ENCODE results near the gene LYRM7.
"Not testable (repeated sequence)": the region's sequence is repeated elsewhere in the genome, so short reads cannot be mapped to it uniquely, and the experiment has no call there.

Gene LYRM7

DNA sequence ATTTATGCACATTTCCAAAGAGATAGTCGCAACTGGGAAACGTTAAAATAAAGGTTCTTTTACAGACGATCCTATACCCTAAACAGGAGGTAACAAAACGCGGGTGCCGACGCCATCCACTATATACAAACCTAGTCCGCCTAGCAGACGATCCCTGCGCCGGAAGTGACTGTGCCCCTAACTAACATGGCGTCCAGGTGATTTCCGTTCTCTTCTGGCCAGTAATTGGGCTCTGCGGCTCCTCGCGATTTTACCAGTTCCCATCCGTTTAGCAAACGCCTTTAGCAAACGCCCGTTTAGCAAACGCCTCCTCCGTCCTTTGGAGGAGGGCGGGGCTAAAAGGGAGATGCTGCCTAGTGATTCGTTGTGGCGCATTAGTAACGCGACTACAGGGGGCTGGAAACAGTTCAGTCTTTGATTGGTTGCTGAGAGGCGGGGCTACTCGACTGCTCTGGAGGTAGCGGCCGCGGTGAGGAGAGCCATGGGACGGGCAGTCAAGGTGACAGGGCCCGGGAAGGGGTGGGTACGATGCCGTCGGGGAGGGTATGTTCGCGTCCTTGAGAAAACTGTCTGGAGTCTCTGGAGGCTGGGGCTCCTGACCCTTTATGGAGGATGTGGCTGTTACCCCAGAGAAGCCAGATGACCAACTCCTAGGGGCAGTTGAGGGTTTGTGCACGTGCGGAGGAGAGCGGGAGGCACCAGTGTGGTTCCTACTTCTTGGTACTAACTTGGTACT lies at the start of gene LYRM7:
TSS of gene LYRM7 (plus strand) at position 405 of the 736 bp plus-strand sequence. CDS start at position 482, 77 bp downstream.
- peak; percentile 90 for DNase-seq

DNA sequence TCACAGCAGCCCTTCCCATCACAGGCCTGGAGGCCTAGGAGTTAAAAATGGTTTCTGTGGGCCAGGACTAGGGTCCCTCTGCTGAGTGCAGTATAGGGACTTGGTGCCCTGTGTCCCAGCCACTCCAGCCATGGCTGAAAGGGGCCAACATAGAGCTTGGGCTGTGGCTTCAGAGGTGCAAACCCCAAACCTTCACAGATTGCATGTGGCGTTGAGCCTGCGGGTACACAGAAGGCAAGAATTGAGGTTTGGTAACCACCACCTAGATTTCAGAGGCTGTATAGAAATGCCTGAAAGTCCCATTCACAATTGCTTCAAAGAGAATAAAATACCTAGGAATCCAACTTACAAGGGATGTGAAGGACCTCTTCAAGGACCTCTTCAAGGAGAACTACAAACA lies 43.5 kb upstream of the LYRM7 start:
- DNase-seq = not testable (repeated sequence)

DNA sequence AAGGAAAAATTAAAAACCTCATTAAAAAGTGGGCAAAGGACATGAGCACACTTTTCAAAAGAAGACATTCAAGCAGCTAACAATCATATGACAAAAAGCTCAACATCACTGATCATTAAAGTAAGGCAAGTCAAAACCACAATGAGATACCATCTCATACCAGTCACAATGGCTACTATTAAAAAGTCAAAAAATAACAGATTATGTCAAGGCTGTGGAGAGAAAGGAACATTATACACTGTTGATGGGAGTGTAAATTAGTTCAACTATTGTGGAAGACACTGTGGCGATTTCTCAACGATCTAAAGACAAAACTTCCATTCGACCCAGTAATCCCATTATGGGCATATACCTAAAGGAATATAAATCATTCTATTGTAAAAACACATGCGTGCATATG lies 41.4 kb upstream of the LYRM7 start:
- DNase-seq = no peak

- not testable (repeated sequence) for DNase-seq
These were observed 37.7 kb upstream of the LYRM7 start for GRCh38 chr5:131133091-131133490.

GRCh38 chr5:131138406-131138805 lies 32.3 kb upstream of the LYRM7 start:
- not testable (repeated sequence) for DNase-seq

DNA sequence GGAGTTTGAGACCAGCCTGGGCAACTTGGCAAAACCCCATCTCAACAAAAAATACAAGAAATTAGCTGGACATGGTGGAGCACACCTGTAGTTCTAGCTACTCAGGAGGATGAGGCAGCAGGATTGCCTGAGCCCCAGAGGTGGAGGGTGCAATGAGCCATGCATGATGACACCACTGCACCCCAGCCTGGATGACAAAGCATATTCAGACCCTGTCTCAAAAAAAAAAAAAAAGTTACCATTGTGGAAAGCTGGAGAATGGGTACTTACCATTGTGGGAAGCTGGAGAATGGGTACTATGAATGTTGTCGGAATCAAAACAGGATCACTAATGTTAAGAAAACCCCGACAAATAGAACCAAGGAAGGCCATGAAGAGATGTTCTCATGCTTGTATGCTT lies 31.4 kb upstream of the LYRM7 start:
- DNase-seq = no peak

DNA sequence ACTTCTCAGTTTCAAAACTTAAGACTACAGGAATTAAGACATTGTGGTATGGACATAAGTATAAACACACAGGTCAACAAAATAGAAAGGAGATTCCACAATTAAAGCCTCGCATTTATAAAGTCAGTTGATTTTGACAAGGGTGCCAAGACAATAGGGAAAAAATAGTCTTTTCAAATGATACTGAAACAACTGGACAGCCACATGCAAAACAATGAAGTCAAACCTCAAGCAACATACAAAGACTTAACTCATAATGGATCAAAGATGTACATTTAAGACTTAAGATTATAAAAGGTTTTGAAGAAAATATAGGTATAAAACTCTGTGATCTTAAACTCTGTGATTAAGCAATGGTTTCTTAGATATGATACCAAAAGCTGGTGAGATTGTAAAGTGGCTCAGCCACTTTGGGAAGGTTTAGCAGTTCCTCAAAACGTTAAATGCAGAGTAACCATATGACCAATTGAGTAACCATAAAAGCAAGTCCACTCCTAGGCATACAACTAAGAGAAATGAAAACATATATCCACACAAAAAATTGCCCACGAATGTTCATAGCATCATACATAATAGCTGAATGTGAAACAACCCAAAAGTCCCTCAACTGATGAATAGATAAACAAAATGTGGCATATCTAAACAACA lies 27.6 kb upstream of the LYRM7 start:
- no peak for DNase-seq

DNA sequence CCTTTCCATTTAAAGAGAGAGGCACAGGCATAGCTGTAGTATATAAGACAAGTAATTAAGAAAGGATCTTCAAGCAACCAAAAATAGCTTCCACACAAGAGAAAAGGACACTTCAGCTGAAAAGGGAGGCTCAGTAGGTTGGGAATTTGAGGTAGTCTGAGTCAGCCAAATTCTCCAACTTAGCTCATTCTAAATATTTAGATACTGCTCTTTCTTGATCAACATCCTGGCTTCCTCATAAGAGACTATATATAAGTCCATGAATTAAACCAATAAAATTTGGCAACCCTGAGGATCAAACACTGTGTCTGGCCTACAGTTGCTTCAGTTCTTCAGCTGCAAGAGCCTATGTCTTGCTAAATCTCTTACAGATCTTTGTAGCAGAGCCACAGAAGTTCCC lies 23.5 kb upstream of the LYRM7 start:
- no peak for DNase-seq

GRCh38 chr5:131148835-131149234 lies 21.9 kb upstream of the LYRM7 start:
- DNase-seq = no peak

DNA sequence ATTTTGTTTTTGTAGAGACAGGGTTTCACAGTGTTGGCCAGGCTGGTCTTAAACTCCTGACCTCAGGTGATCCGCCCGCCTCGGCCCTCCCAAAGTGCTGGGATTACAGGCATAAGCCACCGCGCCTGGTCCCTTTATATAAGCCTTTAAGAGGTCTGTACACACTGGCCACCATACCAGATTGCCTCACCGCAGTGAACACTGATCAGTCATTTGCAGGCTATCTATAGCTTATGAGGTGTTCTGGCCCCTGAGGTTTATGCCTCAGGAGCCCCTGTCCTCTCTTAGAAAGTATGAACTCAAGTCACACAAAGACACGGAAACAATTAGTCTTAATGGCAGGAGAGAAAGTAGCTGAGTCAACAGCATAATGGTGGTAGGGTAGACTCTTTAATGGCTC lies 20.3 kb upstream of the LYRM7 start:
- DNase-seq = no peak

DNA sequence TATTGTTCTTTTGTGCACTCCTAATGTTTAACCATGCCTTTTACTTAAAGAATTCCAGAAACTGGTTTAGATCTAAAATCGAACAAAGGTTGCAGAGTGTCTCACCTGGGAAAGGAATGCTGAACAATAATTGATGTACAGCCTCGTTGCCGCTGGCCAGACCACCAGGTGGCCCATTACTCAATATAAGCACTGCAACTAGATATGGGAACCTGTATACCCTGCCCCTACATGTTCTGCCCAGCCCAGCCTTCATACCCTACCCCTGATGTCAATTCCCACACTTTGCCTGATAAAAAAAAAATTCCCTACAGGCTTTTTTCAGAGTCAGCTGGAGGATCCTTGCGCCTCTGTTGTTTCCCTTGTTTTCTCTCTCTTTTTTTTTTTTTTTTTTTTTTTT lies 19.5 kb upstream of the LYRM7 start:
- DNase-seq = no peak

GRCh38 chr5:131156385-131156784 lies 14.4 kb upstream of the LYRM7 start:
- DNase-seq = no peak

GRCh38 chr5:131156957-131157356 lies 13.8 kb upstream of the LYRM7 start:
- no peak for DNase-seq

DNA sequence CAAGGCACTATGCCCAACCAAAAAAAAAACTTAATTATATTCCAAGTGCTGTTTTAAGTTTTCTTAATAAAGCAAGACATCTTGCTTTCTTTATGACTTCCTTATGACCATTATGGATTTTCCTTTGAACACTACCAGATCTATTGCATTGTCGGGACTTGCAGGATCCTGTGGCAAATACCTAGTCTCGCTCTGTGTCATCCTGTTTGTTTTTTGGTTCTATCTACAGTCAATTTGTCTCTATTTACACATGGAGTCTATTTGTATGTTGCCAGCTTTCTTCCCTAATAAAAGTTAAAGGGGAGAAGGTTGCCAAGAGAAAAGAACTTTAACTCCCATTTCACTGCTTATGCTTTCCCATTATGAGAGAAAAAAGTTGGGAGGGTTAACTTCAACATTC lies 10.6 kb upstream of the LYRM7 start:
- no peak for DNase-seq

DNA sequence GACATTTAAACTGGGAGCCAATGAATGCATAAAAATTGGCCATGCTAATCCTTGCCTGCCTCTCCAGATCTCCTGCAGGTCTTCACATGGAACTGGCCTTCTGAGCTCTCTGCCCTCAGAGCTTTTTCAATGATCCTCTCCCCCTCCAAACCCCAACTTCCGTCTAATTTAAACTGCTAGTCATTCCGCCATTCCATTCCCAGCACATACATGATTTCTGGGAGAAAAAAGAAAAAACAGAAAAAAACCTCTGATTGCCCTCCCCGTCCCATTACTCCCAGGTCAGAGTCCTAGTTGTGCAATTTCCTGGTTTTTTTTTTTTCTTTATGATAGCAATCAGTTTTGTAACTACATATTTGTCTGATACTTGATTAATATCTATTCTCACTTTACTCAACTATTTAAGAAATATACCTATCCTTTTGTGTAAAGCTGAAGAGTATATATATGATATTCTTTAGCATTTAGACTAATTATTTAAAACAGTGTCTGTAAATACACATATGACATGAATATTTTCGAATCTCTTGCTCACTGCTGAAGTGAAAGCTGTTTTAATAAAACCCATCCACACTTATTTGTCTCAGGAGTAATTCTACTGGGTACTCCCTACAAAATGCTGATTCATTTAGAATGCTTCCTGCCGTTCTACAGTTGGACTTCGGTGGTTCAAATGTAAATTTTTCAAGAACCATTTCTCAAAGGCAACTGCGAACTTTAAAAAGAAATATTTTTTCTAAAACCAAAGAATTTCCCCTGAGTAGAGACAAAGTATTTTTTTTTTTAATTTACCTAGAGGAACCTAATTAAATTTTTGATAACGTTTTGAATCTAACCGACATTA lies 7.2 kb upstream of the LYRM7 start:
- no peak for DNase-seq

DNA sequence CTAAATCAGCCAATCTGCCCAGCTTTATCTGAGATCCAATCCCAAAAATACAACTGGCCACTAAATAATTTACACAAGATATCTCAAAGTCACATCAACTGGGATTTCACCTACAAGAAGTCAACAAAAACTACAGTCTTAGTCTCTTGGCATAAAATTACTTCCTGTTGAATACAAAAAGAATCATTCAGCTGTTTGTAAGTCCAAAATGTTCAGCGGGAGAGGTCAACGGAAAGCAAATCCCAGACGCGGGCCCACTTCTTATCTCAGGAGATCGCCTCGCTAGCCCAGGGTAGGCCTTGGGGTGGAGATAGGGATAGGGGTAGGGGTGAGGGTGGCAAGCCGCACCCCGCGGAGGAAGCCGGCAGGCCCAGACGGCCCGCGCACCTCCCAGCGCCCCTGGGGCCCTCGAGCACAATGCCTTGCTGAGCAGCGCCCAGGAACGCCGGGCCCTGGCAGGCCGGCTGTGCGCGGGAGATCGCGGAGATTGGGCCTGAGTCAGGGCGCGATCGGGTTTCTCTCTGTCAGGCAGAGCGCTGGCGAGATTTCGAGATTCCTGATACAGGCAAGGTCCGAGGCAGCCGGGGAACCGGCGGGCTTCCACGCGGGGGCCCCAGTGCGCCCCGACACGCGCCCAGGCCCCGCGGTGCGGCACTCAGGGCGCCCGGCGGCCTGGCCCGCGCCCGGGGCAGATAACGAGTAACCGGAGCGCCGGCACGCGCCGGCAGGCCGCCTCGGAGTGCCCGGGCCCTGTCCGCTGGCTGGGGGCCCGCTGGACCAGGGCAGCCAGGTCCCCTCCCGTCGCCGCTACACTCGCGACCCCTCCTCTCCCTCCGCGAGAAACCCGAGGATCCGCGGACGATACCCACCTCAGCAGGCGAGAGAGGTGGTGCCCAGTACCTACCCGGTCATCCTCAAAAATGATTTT lies 6.3 kb upstream of the LYRM7 start:
- DNase-seq = no peak

DNA sequence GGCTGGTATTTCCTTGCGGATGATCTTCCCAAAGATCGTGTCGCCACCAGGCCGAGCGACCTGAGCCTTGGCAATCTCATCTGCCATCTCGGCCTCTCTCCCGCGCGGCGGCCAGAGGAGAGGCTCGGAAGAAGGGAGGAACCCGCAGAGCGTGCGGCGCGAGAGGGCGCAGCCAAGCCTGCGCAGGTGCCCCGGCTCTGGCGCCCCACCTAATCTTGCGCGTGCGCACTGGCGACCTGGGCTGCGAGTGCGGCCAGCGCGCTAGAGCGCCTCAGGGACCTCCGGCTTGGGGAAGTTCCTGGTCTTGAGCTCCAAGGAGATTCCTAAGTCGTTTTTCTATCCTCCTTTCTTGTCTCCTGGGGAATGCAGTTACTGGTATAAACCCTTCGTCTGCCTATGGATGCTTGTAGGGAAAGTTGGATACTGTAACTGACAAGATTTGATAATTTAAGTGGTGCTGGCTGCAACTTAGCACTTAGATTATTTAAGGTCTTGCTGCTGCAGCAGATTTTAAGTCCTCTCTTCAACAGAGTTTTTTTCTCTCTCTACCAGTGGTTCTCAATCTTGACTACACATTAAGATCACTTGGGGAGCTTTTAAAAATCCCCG lies 5.5 kb upstream of the LYRM7 start, which contains the start of gene HINT1:
TSS of gene HINT1 (minus strand) at position 138 of the 609 bp plus-strand sequence. CDS start at position 87, 51 bp downstream.
- peak; percentile 17 for DNase-seq

GRCh38 chr5:131167615-131168014 lies 3.1 kb upstream of the LYRM7 start:
- no peak for DNase-seq

GRCh38 chr5:131169810-131170539 lies 769 bp upstream of the LYRM7 start:
- no peak for DNase-seq

DNA sequence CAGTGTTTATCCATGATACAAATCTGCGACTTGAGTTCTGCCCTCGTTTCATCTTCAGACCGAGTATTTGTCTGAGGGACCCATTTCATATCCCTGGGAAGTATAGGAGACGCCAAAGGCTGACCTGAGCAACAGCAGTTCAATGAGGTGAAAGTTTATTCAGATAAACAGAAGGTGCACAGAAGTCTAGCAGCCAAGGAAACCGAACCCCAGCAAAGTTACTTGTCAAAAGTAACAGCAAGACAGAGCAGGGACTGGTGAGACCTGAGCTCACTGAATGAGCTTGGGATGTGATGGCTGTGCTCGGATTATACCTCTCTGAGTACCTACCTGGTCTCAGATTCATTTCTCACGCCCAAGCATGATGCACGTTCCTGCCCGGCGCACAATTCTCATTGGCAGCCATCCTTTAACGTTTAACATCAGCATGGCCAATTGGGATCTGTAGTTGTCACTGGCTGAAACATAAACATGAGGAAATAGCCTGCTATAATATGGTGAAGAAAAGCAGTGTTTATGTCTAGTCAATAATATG lies 599 bp downstream of the LYRM7 start:
- no peak for DNase-seq

- DNase-seq = no peak
These were observed 9.7 kb downstream of the LYRM7 start for GRCh38 chr5:131180407-131180806.

Measured in NCI-H2081 treated with DMSO at 0.1 percent for 48 hours (cell line).